ENCODE data around the gene NUAK2.

Gene NUAK2

DNA sequence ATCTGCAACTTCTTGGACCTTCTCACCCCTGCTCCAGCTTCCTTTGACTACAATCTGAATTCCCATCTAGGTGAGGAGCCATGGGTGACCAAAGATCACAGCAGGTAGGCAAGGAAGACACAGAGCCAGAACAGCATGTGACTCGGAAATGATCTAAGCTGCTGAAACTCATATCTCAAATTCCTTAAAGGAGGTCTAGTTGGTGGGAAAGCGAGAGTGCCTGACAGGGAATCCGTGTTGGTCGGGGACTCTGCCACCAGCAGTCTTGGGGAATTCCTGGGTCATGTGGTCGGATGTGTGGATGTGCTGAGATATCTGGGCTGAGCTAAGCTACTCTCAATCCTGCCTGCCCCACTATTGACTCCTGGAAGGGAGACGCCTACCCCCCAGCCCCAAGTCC lies 3.2 kb upstream of the NUAK2 start:
- no peak for ATAC-seq
- no peak for TF ChIP-seq ESRRG (CRISPR knock-in tag; IDR thresholded peaks at IDR 0.05)
- TF ChIP-seq, protein P1, sequence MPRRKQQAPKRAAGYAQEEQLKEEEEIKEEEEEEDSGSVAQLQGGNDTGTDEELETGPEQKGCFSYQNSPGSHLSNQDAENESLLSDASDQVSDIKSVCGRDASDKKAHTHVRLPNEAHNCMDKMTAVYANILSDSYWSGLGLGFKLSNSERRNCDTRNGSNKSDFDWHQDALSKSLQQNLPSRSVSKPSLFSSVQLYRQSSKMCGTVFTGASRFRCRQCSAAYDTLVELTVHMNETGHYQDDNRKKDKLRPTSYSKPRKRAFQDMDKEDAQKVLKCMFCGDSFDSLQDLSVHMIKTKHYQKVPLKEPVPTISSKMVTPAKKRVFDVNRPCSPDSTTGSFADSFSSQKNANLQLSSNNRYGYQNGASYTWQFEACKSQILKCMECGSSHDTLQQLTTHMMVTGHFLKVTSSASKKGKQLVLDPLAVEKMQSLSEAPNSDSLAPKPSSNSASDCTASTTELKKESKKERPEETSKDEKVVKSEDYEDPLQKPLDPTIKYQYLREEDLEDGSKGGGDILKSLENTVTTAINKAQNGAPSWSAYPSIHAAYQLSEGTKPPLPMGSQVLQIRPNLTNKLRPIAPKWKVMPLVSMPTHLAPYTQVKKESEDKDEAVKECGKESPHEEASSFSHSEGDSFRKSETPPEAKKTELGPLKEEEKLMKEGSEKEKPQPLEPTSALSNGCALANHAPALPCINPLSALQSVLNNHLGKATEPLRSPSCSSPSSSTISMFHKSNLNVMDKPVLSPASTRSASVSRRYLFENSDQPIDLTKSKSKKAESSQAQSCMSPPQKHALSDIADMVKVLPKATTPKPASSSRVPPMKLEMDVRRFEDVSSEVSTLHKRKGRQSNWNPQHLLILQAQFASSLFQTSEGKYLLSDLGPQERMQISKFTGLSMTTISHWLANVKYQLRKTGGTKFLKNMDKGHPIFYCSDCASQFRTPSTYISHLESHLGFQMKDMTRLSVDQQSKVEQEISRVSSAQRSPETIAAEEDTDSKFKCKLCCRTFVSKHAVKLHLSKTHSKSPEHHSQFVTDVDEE (CRISPR knock-in tag; IDR thresholded peaks at IDR 0.05), result no peak
- TF ChIP-seq ZFP3 (CRISPR knock-in tag; IDR thresholded peaks at IDR 0.05), result no peak
- TF ChIP-seq ZNF70 (CRISPR knock-in tag; IDR thresholded peaks at IDR 0.05), result no peak
- TF ChIP-seq CSRNP3 (CRISPR knock-in tag; IDR thresholded peaks at IDR 0.05), result no peak
- TF ChIP-seq BACH2 (CRISPR knock-in tag; IDR thresholded peaks at IDR 0.05; ENCODE audit: borderline replicate concordance), result no peak
- no peak for TF ChIP-seq ZNF565 (CRISPR knock-in tag; conservative IDR thresholded peaks at IDR 0.05; ENCODE audit: low read depth)
- TF ChIP-seq TOX (CRISPR knock-in tag; IDR thresholded peaks at IDR 0.05; ENCODE audit: borderline replicate concordance), result no peak
- TF ChIP-seq, protein P2, sequence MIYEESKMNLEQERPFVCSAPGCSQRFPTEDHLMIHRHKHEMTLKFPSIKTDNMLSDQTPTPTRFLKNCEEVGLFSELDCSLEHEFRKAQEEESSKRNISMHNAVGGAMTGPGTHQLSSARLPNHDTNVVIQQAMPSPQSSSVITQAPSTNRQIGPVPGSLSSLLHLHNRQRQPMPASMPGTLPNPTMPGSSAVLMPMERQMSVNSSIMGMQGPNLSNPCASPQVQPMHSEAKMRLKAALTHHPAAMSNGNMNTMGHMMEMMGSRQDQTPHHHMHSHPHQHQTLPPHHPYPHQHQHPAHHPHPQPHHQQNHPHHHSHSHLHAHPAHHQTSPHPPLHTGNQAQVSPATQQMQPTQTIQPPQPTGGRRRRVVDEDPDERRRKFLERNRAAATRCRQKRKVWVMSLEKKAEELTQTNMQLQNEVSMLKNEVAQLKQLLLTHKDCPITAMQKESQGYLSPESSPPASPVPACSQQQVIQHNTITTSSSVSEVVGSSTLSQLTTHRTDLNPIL (CRISPR knock-in tag; IDR thresholded peaks at IDR 0.05; ENCODE audit: low read depth), result no peak
- no peak for TF ChIP-seq PATZ1 (CRISPR knock-in tag; IDR thresholded peaks at IDR 0.05; ENCODE audit: borderline replicate concordance)
- TF ChIP-seq PPARA (CRISPR knock-in tag; IDR thresholded peaks at IDR 0.05; ENCODE audit: borderline replicate concordance), result no peak
- no peak for TF ChIP-seq TCF4 (CRISPR knock-in tag; IDR thresholded peaks at IDR 0.05; ENCODE audit: borderline replicate concordance)
- TF ChIP-seq CSDC2 (CRISPR knock-in tag; IDR thresholded peaks at IDR 0.05), result no peak
- no peak for TF ChIP-seq OSR1 (CRISPR knock-in tag; IDR thresholded peaks at IDR 0.05)
- no peak for TF ChIP-seq ZFP30 (CRISPR knock-in tag; IDR thresholded peaks at IDR 0.05)
- TF ChIP-seq RARB (CRISPR knock-in tag; IDR thresholded peaks at IDR 0.05), result no peak
- TF ChIP-seq, protein P3, sequence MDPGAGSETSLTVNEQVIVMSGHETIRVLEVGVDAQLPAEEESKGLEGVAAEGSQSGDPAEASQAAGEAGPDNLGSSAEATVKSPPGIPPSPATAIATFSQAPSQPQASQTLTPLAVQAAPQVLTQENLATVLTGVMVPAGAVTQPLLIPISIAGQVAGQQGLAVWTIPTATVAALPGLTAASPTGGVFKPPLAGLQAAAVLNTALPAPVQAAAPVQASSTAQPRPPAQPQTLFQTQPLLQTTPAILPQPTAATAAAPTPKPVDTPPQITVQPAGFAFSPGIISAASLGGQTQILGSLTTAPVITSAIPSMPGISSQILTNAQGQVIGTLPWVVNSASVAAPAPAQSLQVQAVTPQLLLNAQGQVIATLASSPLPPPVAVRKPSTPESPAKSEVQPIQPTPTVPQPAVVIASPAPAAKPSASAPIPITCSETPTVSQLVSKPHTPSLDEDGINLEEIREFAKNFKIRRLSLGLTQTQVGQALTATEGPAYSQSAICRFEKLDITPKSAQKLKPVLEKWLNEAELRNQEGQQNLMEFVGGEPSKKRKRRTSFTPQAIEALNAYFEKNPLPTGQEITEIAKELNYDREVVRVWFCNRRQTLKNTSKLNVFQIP (CRISPR knock-in tag; IDR thresholded peaks at IDR 0.05; ENCODE audit: borderline replicate concordance, low read depth), result no peak

DNA sequence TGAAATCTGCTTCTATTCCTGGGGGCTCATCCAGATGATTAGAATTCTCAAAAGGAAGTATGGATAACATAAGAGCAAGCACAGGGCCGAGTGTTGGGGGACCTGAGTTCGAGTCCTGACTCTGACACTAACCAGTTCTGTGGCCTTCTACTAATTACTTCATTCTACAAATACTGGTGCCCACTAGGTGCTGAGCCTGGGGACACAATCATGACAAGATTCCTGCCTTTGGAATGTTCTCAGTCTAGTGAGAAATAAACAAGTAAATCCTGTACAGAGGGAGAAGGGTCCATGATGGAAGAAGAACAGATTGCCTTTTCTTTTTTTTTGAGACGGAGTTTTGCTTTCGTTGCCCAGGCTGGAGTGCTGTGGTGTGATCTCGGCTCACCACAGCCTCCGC lies 2.2 kb upstream of the NUAK2 start:
- TF ChIP-seq ISL1 (CRISPR knock-in tag; IDR thresholded peaks at IDR 0.05), result no peak
- no peak for ATAC-seq

DNA sequence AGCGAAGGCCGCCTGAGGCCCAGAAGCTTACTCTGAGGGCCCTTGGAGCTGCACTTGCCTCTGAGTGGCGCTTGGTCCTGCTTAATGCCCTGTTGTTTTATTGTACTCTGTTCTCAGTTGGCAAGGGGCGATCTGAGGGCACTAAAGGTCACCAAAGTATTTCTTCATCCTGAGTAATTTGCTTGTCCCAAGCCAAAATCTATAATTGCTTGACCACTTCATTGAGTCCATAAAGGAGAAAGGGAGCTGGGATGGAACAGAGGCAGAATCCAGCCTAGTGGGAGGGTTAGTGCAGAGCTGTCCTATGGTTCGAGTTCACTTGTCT lies 376 bp upstream of the NUAK2 start:
- TF ChIP-seq ZNF8 (CRISPR knock-in tag; IDR thresholded peaks at IDR 0.05) (no peak), PATZ1 (CRISPR knock-in tag; IDR thresholded peaks at IDR 0.05; ENCODE audit: borderline replicate concordance) (no peak), RARB (CRISPR knock-in tag; IDR thresholded peaks at IDR 0.05) (no peak)
- no peak for ATAC-seq

All from SK-N-SH treated with all-trans-retinoic acid at 6 μM for 48 hours (cell line).